ENCODE data around the gene MAST4.
"Not testable (repeated sequence)": the region's sequence is repeated elsewhere in the genome, so short reads cannot be mapped to it uniquely, and the experiment has no call there.

MAST4 gene

DNA sequence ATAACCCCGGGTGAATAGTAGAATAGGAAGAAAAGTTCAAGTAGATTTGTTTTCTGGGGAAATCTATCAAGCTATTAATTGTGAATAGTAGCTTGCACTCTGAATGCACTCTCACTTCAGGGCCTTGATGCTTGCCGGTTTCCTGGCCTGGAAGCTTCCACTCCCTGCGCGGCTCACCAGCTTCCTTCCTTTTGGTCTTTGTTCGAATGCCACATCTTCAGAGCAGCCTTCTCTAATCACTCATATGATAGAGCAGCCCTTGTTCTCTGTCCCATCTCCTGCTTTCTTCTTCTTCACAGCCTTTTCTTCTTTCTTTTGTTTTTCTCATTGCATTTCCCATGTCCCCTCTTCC, 146.7 kb downstream of the MAST4 start:
- no peak for DNase-seq (ENCODE audit: low read depth, low spot score)

DNA sequence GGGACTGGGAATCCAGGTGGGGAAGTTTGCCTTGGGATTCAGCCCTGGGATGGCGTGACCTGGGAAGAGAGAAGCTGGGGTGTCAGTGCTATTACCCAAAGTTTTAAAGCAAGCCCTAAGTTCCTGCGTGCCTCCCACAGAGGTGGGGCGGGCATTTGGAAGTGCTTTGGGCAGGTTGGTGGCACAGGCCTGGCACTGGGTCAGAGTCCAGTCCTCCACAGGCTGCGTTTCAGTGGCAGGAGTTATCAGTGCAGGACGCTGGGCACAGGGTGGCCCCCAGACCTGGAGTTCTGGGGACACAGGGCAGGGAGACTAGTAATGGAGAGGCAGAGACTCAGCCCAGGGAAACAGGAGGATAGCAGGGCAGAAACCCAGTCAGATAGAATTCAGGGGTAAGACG, 147.2 kb downstream of the MAST4 start:
- DNase-seq (ENCODE audit: low read depth, low spot score), result no peak

DNA sequence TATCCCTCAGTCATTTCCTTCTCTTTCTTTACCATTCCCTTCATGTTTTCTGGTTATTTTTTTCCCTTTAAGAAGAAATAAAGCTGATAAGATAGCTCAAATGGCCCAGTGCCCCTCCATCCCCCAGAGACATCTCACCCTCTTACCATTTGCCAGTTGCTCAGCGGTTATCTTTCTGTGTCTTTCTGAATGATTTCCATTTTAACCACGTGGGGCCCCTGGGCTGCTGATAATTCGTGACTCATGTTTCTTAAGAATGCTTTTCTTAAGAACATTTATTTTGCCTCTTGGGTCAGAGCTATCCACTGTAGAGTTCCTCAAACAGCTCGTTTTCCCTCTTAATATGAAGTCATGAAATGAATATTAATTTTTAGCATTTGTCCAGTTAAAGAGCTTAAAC, 147.8 kb downstream of the MAST4 start:
- no peak for DNase-seq (ENCODE audit: low read depth, low spot score)

DNA sequence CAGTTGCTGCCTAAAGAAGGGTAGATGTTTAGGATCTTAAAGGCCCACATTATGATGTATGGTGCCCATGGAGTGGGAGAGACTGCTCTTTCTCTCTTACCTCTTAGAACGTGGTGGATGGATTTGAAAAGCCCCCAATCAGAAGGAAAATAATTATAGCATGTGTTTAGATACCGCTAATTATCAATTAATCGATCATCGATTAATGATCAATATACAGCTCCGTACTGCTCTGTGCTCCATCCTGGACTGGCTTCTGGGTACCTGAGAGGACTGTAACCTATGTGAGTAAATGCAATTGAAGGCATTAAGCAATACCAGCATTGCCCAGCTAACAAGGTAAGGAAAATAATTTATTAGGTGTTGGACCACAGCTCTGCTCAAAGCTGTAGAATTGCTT, 149.1 kb downstream of the MAST4 start:
- no peak for DNase-seq (ENCODE audit: low read depth, low spot score)

DNA sequence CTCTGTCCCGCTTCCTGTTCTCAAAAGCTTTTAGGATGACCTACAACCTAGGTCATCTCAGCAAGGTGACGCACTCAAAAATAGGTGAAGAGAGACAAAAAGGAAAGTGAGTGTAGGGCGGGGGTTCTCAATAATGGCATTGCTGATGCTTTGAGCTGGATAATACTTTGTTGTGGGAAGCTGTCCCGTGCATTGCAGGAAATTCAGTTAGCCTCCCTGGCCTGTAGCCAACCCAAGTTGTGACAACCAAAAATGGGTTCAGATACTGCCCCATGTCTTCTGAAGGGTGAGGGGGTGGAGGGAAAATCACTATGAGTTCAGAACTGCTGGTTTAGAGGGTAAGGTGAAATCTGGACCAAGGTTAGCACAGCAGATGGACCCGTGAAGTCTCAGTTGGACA, 151.4 kb downstream of the MAST4 start:
- DNase-seq (ENCODE audit: low read depth, low spot score), result no peak

DNA sequence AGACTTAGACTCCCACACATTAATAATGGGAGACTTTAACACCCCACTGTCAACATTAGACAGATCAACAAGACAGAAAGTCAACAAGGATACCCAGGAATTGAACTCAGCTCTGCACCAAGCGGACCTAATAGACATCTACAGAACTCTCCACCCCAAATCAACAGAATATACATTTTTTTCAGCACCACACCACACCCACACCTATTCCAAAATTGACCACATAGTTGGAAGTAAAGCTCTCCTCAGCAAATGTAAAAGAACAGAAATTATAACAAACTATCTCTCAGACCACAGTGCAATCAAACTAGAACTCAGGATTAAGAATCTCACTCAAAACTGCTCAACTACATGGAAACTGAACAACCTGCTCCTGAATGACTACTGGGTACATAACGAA, 156.5 kb downstream of the MAST4 start:
- not testable (repeated sequence) for DNase-seq (ENCODE audit: low read depth, low spot score)

DNA sequence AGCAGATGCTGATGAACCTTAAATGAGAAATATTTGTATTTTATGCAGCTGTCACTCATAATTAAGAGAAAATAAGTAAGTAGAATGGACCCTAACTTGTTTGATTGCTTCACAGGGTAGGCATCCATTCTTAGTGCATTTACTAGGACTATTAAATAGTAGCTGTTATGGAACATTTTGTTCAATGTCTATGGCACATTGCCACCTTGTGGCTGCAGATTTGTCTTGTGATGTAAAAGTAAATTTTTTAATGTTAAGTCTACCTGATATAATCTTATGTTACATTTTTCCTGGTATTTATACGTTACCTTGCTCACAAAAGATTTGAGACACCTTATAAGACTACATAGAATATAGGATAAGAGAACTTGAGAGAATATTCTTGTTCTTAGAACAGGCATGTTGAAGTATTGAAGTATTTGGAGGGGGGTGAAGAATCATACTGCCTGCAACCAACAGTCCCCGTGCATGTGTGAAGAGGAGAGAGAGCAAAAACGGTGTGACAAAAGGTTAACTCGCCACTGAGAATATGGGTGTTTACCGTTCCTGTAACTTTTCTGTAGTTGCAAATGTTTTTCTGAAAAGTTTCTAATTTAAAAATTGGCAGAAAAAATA, 161.1 kb downstream of the MAST4 start:
- DNase-seq (ENCODE audit: low read depth, low spot score), result no peak

DNA sequence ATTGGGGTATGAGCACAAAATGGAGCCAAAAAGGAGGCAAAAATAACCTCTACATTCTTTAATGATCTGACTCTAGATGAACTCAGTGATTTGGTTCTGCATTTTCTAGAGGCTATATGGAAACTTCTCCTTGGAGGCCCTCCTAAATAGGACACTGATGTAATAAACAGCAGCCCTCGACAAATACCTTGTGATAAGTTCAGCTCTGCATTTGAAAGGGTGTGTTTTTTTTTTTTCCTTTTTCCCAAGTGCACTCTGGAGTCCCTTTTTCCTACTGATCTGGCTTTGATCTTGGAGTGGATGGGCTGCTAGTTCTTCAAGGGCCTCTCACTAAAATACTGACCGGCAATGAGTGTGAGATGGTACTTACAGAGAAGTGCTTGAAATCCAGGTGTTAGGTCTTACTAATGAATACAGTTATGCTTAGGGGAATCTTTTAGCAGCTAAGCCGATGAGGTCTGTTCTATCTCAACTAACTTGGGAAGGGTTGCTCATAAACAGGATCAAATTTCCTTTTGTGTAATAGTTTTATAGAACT, 161.7 kb downstream of the MAST4 start:
- no peak for DNase-seq (ENCODE audit: low read depth, low spot score)

DNA sequence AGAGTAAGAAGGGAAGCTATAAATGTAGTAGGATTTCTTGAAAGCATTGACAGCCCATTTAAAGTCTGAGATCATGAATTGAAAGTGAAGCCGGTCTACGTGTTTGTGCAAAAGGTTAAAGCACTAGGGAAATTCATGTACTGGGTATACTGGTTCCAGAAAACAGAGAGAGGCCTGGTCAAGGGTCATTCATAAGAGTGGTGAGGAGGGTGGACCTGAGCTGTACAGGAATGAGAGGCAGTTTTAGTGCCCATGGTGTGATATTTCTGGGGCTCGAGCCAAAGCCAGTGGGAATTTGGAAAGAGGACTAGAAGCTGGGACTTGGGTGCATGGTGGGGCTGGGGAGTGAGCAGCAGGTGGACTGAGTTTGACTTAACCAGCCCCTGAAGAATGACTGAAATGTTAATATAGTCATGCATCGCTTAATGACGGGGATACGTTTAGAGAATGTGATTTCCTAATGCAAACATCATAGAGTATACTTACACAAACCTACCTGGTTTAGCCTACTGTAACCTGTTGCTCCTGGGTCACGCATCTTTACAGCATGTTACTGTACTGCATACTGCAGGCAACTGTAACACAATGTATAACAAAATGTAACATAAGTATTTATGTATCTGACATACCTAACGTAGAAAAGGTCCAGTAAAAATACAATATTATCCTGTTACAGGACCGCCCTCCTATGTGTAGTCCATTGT, 173.0 kb downstream of the MAST4 start:
- DNase-seq (ENCODE audit: low read depth, low spot score), result no peak

DNA sequence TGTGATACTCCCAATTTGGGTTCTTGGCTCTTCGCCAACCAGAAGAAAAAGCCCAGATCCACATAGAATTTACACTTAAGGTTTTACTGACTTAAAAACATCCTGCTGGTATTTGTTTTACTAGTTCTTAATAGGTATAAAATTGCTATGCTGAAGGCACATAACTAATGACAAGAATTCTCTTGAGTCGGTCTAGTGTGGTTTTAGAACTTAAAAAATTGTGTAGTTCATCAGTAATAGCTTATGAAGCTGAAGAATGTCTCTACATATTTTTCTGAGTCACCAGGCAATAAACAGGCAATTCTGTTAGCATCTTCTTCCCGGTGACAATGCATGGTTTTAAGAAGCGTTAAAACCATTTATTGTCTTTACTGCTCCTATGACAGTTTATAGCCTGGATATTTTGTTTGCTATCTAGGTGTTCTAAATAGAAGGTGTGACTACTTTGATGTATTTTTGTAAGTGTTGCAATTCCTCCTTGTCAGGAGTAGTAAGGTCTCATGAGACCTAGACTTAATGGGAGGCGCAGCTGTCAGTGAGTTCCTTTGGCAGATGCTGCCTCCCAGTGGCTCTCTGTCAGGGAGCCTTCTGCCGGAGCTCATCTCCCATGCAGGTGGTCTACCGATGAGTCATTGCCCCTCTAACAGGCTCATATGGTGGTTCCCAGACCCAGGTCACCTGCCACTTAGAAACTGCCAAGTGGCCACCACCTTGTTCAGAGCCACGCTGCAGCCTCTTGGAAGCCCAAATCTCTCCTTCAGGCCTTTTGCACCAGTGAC, 173.8 kb downstream of the MAST4 start:
- DNase-seq (ENCODE audit: low read depth, low spot score), result no peak

DNA sequence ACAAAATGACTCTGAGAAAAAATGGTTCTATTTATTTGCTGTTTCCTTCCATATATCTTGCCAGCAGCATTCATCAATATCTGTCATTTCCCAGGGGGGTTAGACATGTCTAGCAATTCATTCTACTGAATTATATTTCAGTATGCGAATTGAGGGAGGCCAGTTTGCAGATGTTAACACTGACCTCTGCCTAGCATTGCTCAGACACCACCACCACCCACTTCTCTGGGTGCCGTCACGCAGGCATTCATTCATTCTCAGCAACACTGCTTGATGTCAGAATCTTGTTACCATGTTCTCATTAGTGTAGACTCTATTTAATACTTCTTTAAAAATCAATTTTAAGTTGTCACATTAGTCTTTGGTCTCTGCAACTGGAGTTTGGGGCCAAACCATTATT, 181.7 kb downstream of the MAST4 start:
- no peak for DNase-seq (ENCODE audit: low read depth, low spot score)

DNA sequence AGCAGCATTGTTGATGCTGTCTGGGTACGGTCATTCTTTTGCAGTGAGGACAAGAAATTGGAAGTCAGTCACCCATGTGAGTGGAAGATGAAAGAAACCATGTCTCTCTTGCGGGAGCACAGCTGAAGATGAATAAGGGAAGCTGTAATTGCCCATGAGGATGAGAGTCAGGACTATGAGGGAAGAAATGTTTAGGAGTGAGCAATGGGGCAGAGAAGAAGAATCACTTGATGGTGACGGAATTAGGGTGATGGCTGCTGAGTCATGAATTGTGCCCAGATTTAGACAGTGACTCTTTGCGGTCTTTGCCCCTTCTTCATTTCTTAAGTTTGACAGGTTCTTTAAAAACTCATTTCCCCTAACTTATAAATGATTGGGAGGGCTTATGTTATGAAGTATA, 183.3 kb downstream of the MAST4 start:
- DNase-seq (ENCODE audit: low read depth, low spot score), result no peak

DNA sequence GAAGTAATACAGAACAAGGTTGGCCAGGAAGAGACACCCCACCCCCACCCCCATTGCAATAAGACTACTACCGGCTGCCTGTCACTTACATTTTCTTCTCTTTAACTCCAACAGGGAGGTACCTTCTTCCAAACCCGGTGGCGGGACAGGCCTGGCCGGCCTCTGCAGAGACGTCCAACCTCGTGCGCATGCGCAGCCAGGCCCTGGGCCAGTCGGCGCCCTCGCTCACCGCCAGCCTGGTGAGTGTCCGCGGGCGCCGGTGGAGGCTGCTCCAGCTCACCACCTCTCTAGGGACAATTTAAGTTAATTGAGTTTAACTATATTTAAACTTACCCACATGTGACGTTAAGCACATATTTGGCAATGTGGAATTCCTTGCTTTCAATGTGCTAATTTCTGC, 192.4 kb downstream of the MAST4 start:
- DNase-seq (ENCODE audit: low read depth, low spot score), result no peak

DNA sequence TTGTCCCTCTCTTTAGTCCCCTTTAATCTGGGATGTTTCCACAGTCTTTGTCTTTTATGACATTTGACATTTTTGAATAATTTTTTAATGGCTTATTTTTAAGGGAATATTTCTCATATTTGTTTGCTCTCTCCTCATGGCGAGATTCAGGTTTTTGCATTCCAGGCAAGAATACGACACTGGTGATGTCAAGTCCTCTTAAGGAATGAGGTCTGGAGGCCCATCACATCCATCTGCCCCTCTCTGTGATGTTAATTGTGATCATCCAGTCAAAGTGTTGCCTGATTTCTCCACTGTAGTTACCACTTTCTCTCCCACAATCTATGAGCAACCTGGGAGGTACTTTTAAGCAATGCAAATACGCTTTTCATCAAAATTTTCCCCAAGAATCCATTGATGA, 193.2 kb downstream of the MAST4 start:
- DNase-seq (ENCODE audit: low read depth, low spot score), result no peak

DNA sequence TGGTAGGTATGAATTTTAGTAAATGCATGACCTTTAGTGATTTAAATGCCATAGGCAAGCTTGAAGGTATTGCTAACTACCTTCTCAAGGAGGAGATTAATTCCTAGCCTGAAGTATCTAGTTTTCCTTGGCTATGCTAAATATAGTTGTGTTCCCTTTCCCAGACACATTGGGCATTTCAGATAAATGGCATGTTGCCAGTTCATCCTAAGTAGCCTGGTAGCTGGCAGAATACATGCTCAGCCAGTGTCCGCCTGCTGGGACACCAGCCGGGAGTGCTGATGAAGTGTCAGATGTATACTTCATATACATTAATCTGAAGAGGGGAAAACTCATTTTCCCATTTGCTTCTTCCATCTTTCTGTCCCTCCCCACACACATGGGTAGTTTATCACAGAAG, 196.9 kb downstream of the MAST4 start:
- no peak for DNase-seq (ENCODE audit: low read depth, low spot score)

DNA sequence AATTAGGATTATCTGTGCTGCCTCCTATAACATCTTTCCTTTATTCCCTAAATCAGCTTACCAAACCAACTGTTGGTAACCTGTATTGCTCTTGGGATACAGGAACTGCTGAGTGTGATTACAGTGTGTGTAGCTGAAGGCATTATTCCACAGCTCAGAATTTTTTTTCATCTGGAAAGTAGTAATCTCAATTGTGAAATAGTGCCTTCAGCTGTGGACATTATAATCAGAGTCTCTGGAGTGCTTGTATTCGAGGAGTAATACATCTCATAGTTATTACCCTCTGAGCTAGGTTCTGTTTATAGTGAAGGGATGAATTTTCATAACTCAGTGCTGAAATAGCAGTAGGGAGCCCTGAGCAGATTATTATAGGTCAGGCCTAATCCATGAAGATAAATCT, 199.5 kb downstream of the MAST4 start:
- DNase-seq (ENCODE audit: low read depth, low spot score), result no peak

DNA sequence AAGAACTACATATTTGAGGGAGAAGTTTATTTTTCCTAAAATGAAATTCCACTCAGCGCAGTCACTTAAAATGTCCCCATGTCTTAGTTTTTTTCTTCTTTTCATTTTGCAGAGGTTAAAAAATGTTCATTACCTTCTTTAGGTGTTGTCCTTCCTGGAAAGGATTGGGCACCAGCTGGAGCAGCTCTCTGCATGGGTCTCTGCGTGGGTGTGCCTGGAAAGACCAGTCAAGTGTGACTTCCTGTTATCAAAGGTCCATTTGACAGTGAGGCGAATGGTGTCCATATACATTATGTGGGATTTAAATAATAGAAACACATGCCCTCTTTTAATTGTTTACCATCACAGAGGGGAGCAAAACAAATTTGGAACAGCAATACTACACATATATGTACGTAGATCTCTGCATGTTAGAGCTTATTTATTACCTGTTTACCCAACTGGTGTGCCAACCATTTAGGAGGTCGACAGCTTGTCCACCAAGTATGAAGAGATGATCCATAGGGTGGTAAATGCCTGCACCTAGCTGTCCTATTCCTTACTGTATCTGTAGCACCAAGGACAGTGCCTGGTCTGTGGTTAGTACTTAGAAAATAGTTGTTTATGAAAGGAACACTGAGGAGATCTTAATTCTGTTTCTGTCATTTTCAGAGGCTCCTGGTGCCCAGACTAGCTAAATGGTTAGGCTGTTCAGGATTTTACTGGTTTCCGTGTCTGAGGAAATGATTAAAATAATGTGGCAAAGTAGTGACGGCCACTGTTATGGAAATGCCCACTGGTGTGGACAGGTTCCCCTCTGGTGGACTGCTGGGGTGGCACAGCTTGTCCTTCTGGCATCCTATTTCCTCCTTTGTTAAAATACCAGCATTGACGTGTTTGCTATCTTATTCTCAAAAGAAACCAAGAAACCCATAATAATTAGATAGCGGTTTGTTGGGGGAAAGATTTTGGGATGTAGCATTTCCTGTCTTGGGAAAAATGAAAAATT, 200.4 kb downstream of the MAST4 start:
- DNase-seq (ENCODE audit: low read depth, low spot score), result no peak

DNA sequence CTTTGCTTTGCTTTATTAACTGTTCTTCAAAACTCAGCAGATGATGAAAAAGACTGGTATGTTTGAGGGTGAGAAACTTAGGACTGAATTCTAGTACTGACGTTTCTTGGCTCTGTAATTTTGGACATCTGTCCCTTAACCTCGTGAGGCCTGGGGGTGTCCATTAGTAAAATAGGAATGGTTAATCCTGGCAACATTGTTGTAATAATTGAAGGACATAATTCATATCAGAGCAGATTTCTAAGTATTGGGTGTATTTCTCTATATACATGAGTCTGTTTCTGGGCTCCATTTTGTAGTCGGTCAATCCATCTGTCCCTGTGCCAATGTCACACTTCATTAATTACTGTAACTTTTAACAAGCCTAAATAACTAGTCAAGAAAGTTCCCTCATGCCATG, 206.7 kb downstream of the MAST4 start:
- DNase-seq (ENCODE audit: low read depth, low spot score), result no peak

DNA sequence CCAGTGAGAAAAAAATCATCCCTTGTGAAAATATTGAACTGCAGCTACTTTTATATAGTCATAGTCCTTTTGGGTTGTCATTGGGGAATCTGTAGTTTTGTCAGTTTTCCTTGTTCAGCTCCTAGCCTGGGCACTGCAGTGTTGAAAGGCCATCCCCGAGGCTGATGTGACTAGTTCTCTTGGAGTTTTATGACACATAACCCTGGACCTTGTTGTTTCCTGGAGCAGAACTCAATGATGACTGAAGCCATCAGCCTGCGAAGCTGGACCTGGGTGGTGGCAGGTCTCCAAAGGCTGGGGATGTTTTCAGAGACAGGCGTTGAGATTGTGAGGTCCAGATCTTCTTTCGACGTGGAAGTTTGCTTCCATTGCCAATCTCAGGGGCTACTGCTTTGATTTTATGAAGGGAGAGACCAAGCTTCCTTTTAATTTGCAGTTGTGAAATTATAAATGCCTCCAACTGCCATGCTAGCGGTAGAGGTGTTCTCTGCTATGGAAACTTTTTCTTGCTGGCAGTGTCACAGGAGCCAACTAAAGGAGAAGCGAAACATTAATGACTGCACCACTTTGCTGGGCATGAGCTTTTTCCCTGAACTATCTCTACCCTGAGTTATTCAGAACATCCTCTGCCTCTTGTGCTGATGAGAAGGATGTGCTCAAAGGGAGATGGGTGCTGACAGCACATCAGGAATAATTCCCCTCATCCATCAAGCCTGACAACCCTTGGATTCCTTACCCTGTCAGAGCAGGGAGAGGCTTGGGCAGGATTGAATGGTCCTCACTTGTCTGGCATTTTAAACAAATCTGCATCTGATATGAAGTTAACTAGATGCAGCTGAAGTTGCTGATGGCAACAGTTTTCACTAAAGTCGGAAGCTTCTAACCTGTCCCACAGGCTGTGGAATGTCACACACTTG, 209.6 kb downstream of the MAST4 start:
- DNase-seq (ENCODE audit: low read depth, low spot score), result no peak

DNA sequence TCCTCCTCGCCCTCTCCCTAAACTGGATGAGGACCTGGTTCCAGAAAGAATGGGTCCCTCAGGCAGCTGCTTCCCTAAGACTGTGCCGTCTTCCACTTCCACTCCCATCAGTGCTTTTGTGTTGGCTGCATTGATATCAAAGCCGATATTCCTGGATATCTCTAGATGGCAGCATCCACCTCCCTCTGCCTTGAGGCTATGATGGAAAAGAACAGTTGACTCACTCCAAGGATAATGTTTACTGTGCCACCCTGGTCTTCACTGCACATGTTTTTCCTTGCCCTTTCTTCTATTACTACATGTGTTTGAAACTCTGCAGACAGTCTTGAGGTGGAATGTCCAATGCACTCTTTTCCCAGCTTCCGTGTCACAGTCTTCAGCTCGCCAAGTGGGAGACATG, 211.6 kb downstream of the MAST4 start:
- DNase-seq (ENCODE audit: low read depth, low spot score), result no peak

DNA sequence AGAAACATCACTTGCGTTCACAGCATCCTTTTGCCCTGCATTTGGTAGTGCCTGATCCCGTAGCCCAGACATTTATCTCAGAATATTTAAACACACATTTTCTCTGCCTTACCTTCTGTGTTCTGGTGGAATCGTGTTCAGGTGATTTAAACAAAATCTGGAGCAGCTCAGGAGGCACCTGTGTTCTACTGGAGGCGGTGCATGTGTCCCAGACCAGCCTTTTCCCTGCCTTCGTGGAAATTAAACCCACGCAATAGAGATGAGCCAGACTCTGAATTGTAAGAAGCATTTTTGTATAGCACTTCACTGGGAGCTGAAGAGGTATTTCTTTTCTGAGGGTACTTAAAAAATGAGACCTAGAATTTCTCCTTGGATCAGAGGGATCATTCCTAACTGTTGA, 212.5 kb downstream of the MAST4 start:
- no peak for DNase-seq (ENCODE audit: low read depth, low spot score)

Measured in activated naive CD8-positive, alpha-beta T cell treated with anti-CD3 and anti-CD28 coated beads, Interleukin-2, amount 50 U/mL, for 16 hours (primary cell).